ENCODE results near the gene YTHDF1. TPM values are rescaled to one million over a fixed set of nuclear protein-coding genes. Genes with fewer than 3 reads are reported as not detected.

YTHDF1 gene
- total and polyA plus RNA-seq, 2 of the 8 experiments (the other 6 are each of a cell fraction or from before 2014, with no cell fraction given): 32.8 to 66.0 TPM

DNA sequence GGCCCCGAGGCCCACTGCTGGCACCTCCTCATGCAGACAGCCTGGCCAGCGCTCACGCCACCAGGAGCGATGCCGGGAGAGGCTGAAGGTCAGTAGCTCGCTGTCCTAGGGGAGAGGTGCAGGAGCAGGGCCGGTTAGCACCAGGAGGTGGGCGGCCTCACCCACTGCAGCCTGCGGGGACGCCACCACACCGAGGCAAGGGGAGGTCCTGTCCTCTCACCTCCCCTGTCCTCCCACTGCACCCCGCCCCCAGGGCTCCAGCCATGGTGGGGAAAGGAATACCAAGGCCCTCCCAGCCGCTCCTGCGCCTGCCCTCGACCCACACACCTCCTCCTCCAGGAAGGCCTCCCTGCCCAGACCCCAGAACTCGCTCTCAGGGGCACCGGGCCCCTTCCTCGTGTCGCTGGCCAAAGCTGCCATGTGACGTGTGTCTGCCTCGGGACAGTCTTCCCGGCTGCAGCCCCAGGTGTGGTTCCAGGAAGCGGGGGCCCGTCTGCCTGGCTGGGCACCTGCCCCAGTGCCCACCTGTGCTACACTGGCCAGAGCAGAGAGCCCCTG lies 31.8 kb upstream of the YTHDF1 start (continued):
- TF ChIP-seq, protein P1, sequence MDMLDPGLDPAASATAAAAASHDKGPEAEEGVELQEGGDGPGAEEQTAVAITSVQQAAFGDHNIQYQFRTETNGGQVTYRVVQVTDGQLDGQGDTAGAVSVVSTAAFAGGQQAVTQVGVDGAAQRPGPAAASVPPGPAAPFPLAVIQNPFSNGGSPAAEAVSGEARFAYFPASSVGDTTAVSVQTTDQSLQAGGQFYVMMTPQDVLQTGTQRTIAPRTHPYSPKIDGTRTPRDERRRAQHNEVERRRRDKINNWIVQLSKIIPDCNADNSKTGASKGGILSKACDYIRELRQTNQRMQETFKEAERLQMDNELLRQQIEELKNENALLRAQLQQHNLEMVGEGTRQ (IDR thresholded peaks at IDR 0.05; ENCODE audit: low read length): no peak

Measured in H1 (cell line).